Lower leg skin (tissue), 3 donors: Measurements from ENCODE around the gene UQCRHL.
"Not testable (repeated sequence)": the region's sequence is repeated elsewhere in the genome, so short reads cannot be mapped to it uniquely, and the experiment has no call there.

Experiments
- CTCF ChIP-seq, 3 donors: fragments of 450-650 bp; IDR thresholded peaks; one replicate each; pipeline ENCODE4 v1.5.1; 2016; ENCODE audit warnings: antibody characterized with exemption in 3 of 3, mild to moderate bottlenecking in 3 of 3, moderate library complexity in 2 of 3
- POLR2A ChIP-seq, 2 donors: fragments of 450-650 bp; IDR thresholded peaks; one replicate each; pipeline ENCODE4 v1.6.1; 2016 to 2017; ENCODE audit warnings: antibody characterized with exemption in 2 of 2, mild to moderate bottlenecking in 1 of 2, moderate library complexity in 1 of 2

- not testable (repeated sequence) for TF ChIP-seq CTCF, POLR2A (IDR thresholded peaks at IDR 0.05)
These were observed at the start of gene UQCRHL for GRCh38 chr1:15807549-15807948.
